ENCODE data around the gene RPL29. TPM values are rescaled to one million over a fixed set of nuclear protein-coding genes. Genes with fewer than 3 reads are reported as not detected.

RPL29 gene
- total and polyA plus RNA-seq, 2 of the 13 experiments (the other 11 are each of a cell fraction or from before 2014, with no cell fraction given) = 1,348 to 2,263 TPM

DNA sequence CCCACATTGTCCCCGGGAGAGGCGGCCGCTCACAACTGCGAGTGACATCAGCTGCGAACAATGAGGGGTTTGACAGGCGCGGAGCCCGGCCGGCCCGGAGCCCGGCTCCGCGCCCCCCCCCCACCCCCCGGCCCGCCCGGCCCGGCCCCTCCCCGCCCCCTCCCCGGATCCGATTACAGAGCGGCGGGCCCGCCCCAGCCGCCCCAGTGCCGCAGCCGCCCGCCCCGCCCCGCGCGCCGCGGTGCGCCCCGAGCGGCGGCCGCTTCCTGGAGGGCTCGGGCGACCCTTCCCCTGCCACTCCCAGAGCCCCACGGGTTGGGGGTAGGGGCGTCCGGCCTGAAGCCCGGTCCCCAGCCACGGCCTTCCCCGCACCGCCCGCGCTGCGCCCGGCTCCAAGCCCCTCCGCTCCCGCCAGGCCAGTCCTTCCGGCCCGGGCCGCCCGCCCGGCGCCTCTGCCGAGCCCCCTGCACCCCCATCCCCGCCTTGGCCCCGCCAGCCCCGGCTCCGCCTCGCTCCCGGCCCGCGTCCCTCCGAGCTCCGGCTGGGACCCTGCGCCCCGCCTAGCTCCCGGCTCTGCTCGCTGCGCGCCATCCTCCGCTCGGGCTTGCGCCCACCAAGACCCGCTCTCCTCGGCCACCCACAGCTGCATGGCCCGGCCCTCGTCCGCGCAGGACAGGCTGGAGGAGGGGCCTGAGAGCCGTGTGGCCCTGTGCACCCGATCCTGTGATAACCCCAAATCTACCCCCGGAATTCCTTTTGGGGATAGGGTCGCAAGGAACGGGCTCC, 28.1 kb downstream of the RPL29 start, which contains the start of gene PCBP4 (continued):
- TF ChIP-seq RELA (CRISPR knock-in tag; IDR thresholded peaks at IDR 0.05) (no peak), ZBTB38 (CRISPR knock-in tag; IDR thresholded peaks at IDR 0.05) (0 out of 2 replicates have a peak, but pooled peaks have one; percentile 22), IKZF1 (IDR thresholded peaks at IDR 0.05) (no peak), ZNF549 (CRISPR knock-in tag; IDR thresholded peaks at IDR 0.05) (no peak), ZNF12 (CRISPR knock-in tag; IDR thresholded peaks at IDR 0.05) (no peak), BORCS8-MEF2B (CRISPR knock-in tag; IDR thresholded peaks at IDR 0.05) (0 out of 2 replicates have a peak, but pooled peaks have one; percentile 36), ZNF614 (CRISPR knock-in tag; IDR thresholded peaks at IDR 0.05; ENCODE audit: borderline replicate concordance) (no peak), ZSCAN30 (CRISPR knock-in tag; IDR thresholded peaks at IDR 0.05) (no peak), FOSL1 (CRISPR knock-in tag; IDR thresholded peaks at IDR 0.05; ENCODE audit: borderline replicate concordance) (no peak), MAFK (conservative IDR thresholded peaks at IDR 0.05 in 1 of 2, IDR thresholded peaks at IDR 0.05 in 1 of 2; ENCODE audit: low read length in 2 of 2) (no peak), ZSCAN9 (CRISPR knock-in tag; IDR thresholded peaks at IDR 0.05; ENCODE audit: borderline replicate concordance) (no peak; the same call in 1 of the 2 replicates), POLR2G (IDR thresholded peaks at IDR 0.05; ENCODE audit: low read depth, low read length) (peak; percentile 80), PHF21A (CRISPR knock-in tag; IDR thresholded peaks at IDR 0.05) (peak; percentile 22; the same call in 1 of the 2 replicates)
- TF ChIP-seq, protein P1, sequence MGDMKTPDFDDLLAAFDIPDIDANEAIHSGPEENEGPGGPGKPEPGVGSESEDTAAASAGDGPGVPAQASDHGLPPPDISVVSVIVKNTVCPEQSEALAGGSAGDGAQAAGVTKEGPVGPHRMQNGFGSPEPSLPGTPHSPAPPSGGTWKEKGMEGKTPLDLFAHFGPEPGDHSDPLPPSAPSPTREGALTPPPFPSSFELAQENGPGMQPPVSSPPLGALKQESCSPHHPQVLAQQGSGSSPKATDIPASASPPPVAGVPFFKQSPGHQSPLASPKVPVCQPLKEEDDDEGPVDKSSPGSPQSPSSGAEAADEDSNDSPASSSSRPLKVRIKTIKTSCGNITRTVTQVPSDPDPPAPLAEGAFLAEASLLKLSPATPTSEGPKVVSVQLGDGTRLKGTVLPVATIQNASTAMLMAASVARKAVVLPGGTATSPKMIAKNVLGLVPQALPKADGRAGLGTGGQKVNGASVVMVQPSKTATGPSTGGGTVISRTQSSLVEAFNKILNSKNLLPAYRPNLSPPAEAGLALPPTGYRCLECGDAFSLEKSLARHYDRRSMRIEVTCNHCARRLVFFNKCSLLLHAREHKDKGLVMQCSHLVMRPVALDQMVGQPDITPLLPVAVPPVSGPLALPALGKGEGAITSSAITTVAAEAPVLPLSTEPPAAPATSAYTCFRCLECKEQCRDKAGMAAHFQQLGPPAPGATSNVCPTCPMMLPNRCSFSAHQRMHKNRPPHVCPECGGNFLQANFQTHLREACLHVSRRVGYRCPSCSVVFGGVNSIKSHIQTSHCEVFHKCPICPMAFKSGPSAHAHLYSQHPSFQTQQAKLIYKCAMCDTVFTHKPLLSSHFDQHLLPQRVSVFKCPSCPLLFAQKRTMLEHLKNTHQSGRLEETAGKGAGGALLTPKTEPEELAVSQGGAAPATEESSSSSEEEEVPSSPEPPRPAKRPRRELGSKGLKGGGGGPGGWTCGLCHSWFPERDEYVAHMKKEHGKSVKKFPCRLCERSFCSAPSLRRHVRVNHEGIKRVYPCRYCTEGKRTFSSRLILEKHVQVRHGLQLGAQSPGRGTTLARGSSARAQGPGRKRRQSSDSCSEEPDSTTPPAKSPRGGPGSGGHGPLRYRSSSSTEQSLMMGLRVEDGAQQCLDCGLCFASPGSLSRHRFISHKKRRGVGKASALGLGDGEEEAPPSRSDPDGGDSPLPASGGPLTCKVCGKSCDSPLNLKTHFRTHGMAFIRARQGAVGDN (CRISPR knock-in tag; IDR thresholded peaks at IDR 0.05) = peak; percentile 49; the same call in 1 of the 2 replicates
- TF ChIP-seq, protein P2, sequence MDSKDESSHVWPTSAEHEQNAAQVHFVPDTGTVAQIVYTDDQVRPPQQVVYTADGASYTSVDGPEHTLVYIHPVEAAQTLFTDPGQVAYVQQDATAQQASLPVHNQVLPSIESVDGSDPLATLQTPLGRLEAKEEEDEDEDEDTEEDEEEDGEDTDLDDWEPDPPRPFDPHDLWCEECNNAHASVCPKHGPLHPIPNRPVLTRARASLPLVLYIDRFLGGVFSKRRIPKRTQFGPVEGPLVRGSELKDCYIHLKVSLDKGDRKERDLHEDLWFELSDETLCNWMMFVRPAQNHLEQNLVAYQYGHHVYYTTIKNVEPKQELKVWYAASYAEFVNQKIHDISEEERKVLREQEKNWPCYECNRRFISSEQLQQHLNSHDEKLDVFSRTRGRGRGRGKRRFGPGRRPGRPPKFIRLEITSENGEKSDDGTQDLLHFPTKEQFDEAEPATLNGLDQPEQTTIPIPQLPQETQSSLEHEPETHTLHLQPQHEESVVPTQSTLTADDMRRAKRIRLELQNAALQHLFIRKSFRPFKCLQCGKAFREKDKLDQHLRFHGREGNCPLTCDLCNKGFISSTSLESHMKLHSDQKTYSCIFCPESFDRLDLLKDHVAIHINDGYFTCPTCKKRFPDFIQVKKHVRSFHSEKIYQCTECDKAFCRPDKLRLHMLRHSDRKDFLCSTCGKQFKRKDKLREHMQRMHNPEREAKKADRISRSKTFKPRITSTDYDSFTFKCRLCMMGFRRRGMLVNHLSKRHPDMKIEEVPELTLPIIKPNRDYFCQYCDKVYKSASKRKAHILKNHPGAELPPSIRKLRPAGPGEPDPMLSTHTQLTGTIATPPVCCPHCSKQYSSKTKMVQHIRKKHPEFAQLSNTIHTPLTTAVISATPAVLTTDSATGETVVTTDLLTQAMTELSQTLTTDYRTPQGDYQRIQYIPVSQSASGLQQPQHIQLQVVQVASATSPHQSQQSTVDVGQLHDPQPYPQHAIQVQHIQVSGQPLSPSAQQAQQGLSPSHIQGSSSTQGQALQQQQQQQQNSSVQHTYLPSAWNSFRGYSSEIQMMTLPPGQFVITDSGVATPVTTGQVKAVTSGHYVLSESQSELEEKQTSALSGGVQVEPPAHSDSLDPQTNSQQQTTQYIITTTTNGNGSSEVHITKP (CRISPR knock-in tag; IDR thresholded peaks at IDR 0.05; ENCODE audit: low read depth) = no peak
- TF ChIP-seq, protein P3, sequence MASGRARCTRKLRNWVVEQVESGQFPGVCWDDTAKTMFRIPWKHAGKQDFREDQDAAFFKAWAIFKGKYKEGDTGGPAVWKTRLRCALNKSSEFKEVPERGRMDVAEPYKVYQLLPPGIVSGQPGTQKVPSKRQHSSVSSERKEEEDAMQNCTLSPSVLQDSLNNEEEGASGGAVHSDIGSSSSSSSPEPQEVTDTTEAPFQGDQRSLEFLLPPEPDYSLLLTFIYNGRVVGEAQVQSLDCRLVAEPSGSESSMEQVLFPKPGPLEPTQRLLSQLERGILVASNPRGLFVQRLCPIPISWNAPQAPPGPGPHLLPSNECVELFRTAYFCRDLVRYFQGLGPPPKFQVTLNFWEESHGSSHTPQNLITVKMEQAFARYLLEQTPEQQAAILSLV (CRISPR knock-in tag; IDR thresholded peaks at IDR 0.05; ENCODE audit: borderline replicate concordance) = 0 out of 2 replicates have a peak, but pooled peaks have one; percentile 36
- TF ChIP-seq, protein P4, sequence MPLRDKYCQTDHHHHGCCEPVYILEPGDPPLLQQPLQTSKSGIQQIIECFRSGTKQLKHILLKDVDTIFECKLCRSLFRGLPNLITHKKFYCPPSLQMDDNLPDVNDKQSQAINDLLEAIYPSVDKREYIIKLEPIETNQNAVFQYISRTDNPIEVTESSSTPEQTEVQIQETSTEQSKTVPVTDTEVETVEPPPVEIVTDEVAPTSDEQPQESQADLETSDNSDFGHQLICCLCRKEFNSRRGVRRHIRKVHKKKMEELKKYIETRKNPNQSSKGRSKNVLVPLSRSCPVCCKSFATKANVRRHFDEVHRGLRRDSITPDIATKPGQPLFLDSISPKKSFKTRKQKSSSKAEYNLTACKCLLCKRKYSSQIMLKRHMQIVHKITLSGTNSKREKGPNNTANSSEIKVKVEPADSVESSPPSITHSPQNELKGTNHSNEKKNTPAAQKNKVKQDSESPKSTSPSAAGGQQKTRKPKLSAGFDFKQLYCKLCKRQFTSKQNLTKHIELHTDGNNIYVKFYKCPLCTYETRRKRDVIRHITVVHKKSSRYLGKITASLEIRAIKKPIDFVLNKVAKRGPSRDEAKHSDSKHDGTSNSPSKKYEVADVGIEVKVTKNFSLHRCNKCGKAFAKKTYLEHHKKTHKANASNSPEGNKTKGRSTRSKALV (CRISPR knock-in tag; IDR thresholded peaks at IDR 0.05) = no peak

All from HepG2 (cell line).